LoVo (cell line): ENCODE data around the gene PDE4A.
"Not testable (repeated sequence)": the region's sequence is repeated elsewhere in the genome, so short reads cannot be mapped to it uniquely, and the experiment has no call there.

Source experiments
- DNase-seq: peaks from one replicate; pipeline ENCODE4 v3.0.0-alpha.2; 2016; ENCODE audit warnings: low spot score

Gene PDE4A

GRCh38 chr19:10424011-10424637, 3.8 kb downstream of the PDE4A start:
- DNase-seq = peak; percentile 83

- DNase-seq = no peak
These were observed 6.8 kb downstream of the PDE4A start for GRCh38 chr19:10427169-10427568.

GRCh38 chr19:10428996-10429381, 8.7 kb downstream of the PDE4A start:
- no peak for DNase-seq

- DNase-seq = peak; percentile 53
These were observed 10.3 kb downstream of the PDE4A start for GRCh38 chr19:10430505-10431253.

- no peak for DNase-seq
These were observed 11.1 kb downstream of the PDE4A start for GRCh38 chr19:10431254-10431942.

- no peak for DNase-seq
These were observed 11.8 kb downstream of the PDE4A start for GRCh38 chr19:10431943-10432735.

GRCh38 chr19:10432736-10433130, 12.4 kb downstream of the PDE4A start:
- DNase-seq = no peak

- no peak for DNase-seq
These were observed 12.8 kb downstream of the PDE4A start for GRCh38 chr19:10433131-10433536.

GRCh38 chr19:10439588-10439987, 19.2 kb downstream of the PDE4A start:
- DNase-seq = no peak

- no peak for DNase-seq
These were observed 22.4 kb downstream of the PDE4A start for GRCh38 chr19:10442698-10443097.

- DNase-seq = no peak
These were observed 28.7 kb downstream of the PDE4A start for GRCh38 chr19:10449037-10449436.

GRCh38 chr19:10450191-10450852, 30.0 kb downstream of the PDE4A start:
- no peak for DNase-seq

GRCh38 chr19:10450853-10451609, 30.7 kb downstream of the PDE4A start:
- DNase-seq = no peak

GRCh38 chr19:10452726-10453618, 32.6 kb downstream of the PDE4A start:
- no peak for DNase-seq

GRCh38 chr19:10453852-10454251, 33.5 kb downstream of the PDE4A start:
- DNase-seq = no peak

GRCh38 chr19:10454267-10454666, 33.9 kb downstream of the PDE4A start:
- DNase-seq = no peak

- DNase-seq = not testable (repeated sequence)
These were observed 38.4 kb downstream of the PDE4A start for GRCh38 chr19:10458733-10459132.

GRCh38 chr19:10460714-10461046, 40.3 kb downstream of the PDE4A start:
- no peak for DNase-seq

GRCh38 chr19:10461047-10461949, 41.0 kb downstream of the PDE4A start:
- no peak for DNase-seq
